ENCODE results near the gene SETX. TPM values are rescaled to one million over a fixed set of nuclear protein-coding genes. Genes with fewer than 3 reads are reported as not detected.

SETX gene
- total RNA-seq, 1 experiment from 2014 or later, result 44.3 TPM

GRCh38 chr9:132334364-132334763 lies 20.4 kb downstream of the SETX start:
- Histone ChIP-seq H4K8ac (replicated peaks; ENCODE audit: insufficient read length, low read depth, low read length) (no peak overlapping the region), H3K27me3 (ENCODE audit: insufficient read depth, low read length) (no peaks in the 10 kb centered on the region), H2BK120ac (ENCODE audit: low read depth, low read length, poor library complexity, severe bottlenecking) (no peak overlapping the region), H3K23ac (ENCODE audit: insufficient read length, low read depth, low read length) (no peak overlapping the region), H3K56ac (ENCODE audit: insufficient read length, low read depth, low read length) (no peak overlapping the region), H3K23me2 (ENCODE audit: insufficient read length, low read depth, low read length, poor library complexity, severe bottlenecking) (no peaks in the 10 kb centered on the region), H3K79me2 (ENCODE audit: insufficient read depth, low read length) (no peaks in the 10 kb centered on the region), H3K4me1 (ENCODE audit: insufficient read depth, low read length) (no peaks in the 10 kb centered on the region), H4K5ac (ENCODE audit: insufficient read length, low read depth, low read length) (no peak overlapping the region), H3K79me1 (ENCODE audit: insufficient read depth, low read depth, low read length, poor library complexity, severe bottlenecking) (no peaks in the 10 kb centered on the region), H2AFZ (ENCODE audit: low read length) (no peak overlapping the region), H3K9me3 (ENCODE audit: control insufficient read depth, low read depth, low read length) (no peaks in the 10 kb centered on the region), H3K27ac (ENCODE audit: insufficient read length, low read depth, low read length) (no peak overlapping the region), H2BK5ac (ENCODE audit: insufficient read length, low read length) (no peak overlapping the region), H3K4me2 (ENCODE audit: insufficient read depth, insufficient read length, low read length) (no peak overlapping the region), H2BK15ac (ENCODE audit: low read depth, low read length) (no peak overlapping the region), H4K20me1 (ENCODE audit: control insufficient read depth, insufficient read depth, insufficient read length) (no peaks in the 10 kb centered on the region), H3T11ph (ENCODE audit: low read length) (no peak overlapping the region), H3K4ac (ENCODE audit: low read depth, low read length) (no peak overlapping the region), H3K9ac (ENCODE audit: extremely low read depth, insufficient read length, low read length) (no peak overlapping the region), H2AK5ac (ENCODE audit: insufficient read length, low read length) (no peak overlapping the region), H4K91ac (ENCODE audit: insufficient read length, low read depth, low read length) (no peak overlapping the region), H2BK12ac (ENCODE audit: insufficient read length, low read depth, low read length) (no peak overlapping the region), H3K18ac (ENCODE audit: insufficient read length, low read depth, low read length) (no peak overlapping the region), H3K14ac (ENCODE audit: insufficient read depth, low read length) (no peak overlapping the region), H2BK20ac (ENCODE audit: low read depth, low read length, poor library complexity, severe bottlenecking) (no peak overlapping the region)
- DNase-seq, result no peak
- no CpG with 5 or more reads among the region's 3 CpGs for WGBS (ENCODE audit: extremely low coverage, insufficient read length, low lambda C conversion rate)
- H3K4me1 Mint-ChIP-seq, result no peaks in the 10 kb centered on the region
- no peaks in the 10 kb centered on the region for H3K9me3 Mint-ChIP-seq
- no peak overlapping the region for H3K4me3 Mint-ChIP-seq
- H3K36me3 Mint-ChIP-seq (ENCODE audit: insufficient read depth in 1 of 3, low read depth in 3 of 3), result peaks cover 33 to 93% (median 77%) of the 10 kb centered on the region in 3 experiments; a peak in 6 of 7 replicates
- TF ChIP-seq CTCF (conservative IDR thresholded peaks at IDR 0.05), result no peak
- no peaks in the 10 kb centered on the region for H3K27me3 Mint-ChIP-seq (ENCODE audit: low read depth)
- no peak overlapping the region for H3K27ac Mint-ChIP-seq
